Fibroblast of the aortic adventitia (primary cell): Measurements from ENCODE around the gene PLCG2. TPM values are rescaled to one million over a fixed set of nuclear protein-coding genes. Genes with fewer than 3 reads are reported as not detected.

Experiments
- DNase-seq: peaks from one replicate; pipeline ENCODE4 v3.0.0-alpha.2; 2010; ENCODE audit warnings: low read depth
- H3K4me3 ChIP-seq: 2 replicates; pipeline ENCODE4 v1.5.1; 2011; ENCODE audit warnings: low read depth, mild to moderate bottlenecking, control low read depth, low read length, moderate library complexity
- CTCF ChIP-seq: IDR thresholded peaks from 2 replicates; pipeline ENCODE4 v1.5.1; 2011; ENCODE audit warnings: mild to moderate bottlenecking, low read length, control low read depth, inconsistent platforms; ENCODE audit not compliant: insufficient read depth
- total RNA-seq: library from RNA; depleted of rRNA; stranded (reverse); fragments of >200 nt; gene quantifications from 2 replicates; pipeline ENCODE4 v1.2.3, GENCODE V29; 2012; ENCODE audit warnings: low replicate concordance

Gene PLCG2
- total RNA-seq, 1 donor = 0.09 TPM

GRCh38 chr16:81881228-81881627 lies 102.1 kb downstream of the PLCG2 start:
- no peak for TF ChIP-seq CTCF
- no peak for DNase-seq
- no peak overlapping the region for H3K4me3 ChIP-seq

DNA sequence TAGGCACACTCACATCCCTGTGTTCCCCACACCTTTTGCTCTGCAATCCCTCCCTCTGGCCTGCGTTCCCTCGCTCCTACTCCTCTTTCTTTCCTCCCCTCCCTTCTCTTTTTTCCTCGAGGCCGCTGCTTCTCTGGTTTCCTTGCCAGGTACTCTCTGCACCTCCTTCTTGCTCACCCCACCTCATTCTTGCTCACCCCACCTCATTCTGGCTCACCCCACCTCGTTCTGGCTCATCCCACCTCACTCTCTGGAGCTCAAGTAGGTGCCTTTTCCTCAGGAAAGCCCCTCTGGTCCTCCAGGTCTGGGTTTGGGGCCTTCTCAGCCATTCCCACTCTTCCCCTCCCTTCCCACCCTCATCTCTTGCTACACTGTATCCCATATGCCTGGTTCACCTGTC lies 103.5 kb downstream of the PLCG2 start:
- no peak overlapping the region for H3K4me3 ChIP-seq
- no peak for TF ChIP-seq CTCF
- DNase-seq = no peak

DNA sequence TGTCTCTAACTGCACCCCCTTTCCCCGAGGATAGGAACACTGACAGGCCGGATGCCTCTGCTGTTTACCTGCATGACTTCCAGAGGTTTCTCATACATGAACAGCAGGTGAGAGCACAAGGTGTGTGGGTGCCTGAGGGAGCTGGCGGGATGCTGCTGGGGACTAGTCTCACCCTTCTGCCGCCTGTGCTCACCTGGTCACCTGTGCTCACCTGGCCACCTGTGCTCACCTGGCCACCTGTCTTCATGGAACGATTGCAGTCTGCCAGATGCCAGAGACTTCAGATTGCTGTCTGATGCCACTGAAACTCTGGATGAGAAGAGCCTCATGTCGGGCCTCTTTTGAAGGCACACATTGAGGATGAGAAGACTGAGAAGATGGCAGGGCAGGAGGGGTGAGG lies 104.1 kb downstream of the PLCG2 start:
- no peak for TF ChIP-seq CTCF
- H3K4me3 ChIP-seq = no peak overlapping the region
- DNase-seq = no peak

- TF ChIP-seq CTCF = peak; percentile 64
- H3K4me3 ChIP-seq = no peak overlapping the region
- DNase-seq = peak; percentile 22
These were observed 107.0 kb downstream of the PLCG2 start for GRCh38 chr16:81885976-81886586.

DNA sequence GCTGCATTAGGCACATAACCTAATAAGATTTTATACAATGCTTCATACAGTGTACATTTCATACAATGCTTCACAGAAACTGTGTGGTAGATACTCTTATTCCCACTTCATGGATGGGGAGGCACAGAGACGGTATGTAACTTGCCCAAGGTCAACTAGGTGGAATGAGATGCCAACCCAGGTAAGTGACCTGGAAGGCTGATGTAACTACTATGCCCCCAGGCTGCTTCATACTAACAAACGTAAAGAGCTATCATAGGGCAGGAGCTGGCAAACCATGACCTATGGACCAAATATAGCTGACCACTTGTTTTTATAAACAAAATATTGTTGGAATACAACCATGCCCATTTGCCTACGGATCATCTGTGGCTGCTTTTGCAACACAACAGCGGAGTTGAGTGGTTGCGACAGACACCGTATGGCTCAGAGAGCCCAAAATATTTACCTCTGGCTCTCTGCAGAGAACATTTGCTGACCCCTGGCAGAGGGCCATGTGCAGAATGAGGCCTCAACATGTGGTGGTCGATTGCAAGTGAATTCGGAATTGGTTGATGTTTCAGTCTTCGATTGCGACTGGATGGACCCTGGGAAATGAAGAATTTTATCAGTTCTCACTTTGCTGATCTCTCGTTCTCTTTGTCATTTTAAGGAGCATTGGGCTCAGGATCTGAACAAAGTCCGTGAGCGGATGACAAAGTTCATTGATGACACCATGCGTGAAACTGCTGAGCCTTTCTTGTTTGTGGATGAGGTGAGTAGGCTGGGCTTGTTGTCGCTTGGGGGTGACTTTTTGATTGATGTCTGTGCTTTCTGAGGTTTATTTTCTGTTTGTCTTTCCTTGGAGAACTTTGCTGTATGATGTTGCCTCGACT lies 109.7 kb downstream of the PLCG2 start:
- no peak for DNase-seq
- no peak overlapping the region for H3K4me3 ChIP-seq
- TF ChIP-seq CTCF = no peak

DNA sequence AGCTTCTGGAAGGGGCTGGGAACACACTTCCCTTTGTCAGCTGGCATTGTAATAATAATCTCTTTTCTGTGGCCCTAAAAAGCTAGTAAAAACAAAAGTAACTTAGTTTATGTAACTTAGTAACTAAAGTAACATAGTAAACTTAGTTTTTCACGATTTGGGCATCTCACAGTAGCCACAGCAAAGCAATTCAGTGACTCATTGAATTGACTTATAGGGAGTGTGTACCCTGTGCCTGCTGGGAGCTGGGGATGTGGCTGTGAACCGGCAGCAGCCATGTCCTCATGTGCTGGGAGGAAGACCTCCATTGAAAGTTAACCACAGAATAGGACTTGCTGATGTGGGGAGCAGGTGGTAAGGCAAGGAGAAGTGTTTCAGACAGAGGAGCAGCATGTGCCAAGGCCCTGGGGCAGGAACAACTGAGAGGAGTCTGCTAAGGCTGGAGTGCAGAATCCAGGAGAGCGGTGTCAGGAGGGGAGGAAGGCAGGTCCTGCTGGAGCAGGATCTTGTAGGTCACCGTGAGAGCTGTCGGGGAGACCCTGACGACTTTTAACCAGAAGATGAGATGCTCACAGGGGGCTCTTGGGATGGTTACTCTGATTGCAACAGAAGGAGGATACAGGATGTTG lies 112.8 kb downstream of the PLCG2 start:
- no peak for DNase-seq
- TF ChIP-seq CTCF = no peak
- H3K4me3 ChIP-seq = no peak overlapping the region
